H1 (cell line): ENCODE data around the gene NRK. TPM values are rescaled to one million over a fixed set of nuclear protein-coding genes. Genes with fewer than 3 reads are reported as not detected.

Experiments used
- CTCF ChIA-PET: fragments of 300-600 bp; sonication (Branson Sonifier 250); formaldehyde crosslinking; loops from one replicate; lab custom pipeline; 2021; ENCODE audit not compliant: partially characterized antibody; lab: Charles Lee
- POLR2A ChIA-PET: fragments of 300-600 bp; sonication (Branson Sonifier 250); formaldehyde crosslinking; loops from one replicate; lab custom pipeline; 2021; ENCODE audit warnings: inconsistent platforms; ENCODE audit not compliant: partially characterized antibody; lab: Charles Lee
- DNase-seq, 2 experiments: peaks; one replicate each; pipeline versions ENCODE4 v3.0.0 to v3.0.0-alpha.2; 2010 to 2022; ENCODE audit warnings: low spot score in 2 of 2, low read depth in 1 of 2, mixed read lengths in 1 of 2
- FAIRE-seq: peaks from 2 replicates; lab custom pipeline; 2011; peaks lifted over from hg19 to GRCh38; lab: Jason Lieb, UNC
- H2AFZ ChIP-seq: 2 replicates; pipeline ENCODE4 v1.8.1; 2012; ENCODE audit warnings: low read length, inconsistent platforms
- H2AK5ac ChIP-seq: 2 replicates; pipeline ENCODE4 v1.6.1; 2013; ENCODE audit warnings: low read depth, low read length
- H2BK120ac ChIP-seq: replicated peaks from 2 replicates; pipeline ENCODE3; 2013; ENCODE audit warnings: low read depth, low read length, inconsistent platforms
- H2BK12ac ChIP-seq: 2 replicates; pipeline ENCODE4 v1.6.1; 2013; ENCODE audit warnings: low read depth, low read length
- H2BK15ac ChIP-seq: 2 replicates; pipeline ENCODE4 v1.6.1; 2013; ENCODE audit warnings: low read length
- H2BK20ac ChIP-seq: 2 replicates; pipeline ENCODE4 v1.6.1; 2013; ENCODE audit warnings: low read length
- H2BK5ac ChIP-seq: 2 replicates; pipeline ENCODE4 v1.6.1; 2013; ENCODE audit warnings: low read depth, low read length
- H3K14ac ChIP-seq: 2 replicates; pipeline ENCODE4 v1.6.1; 2013; ENCODE audit warnings: inconsistent platforms; ENCODE audit not compliant: insufficient read length
- H3K18ac ChIP-seq: 2 replicates; pipeline ENCODE4 v1.6.1; 2013; ENCODE audit warnings: low read length; ENCODE audit errors: extremely low read depth
- H3K23ac ChIP-seq: 2 replicates; pipeline ENCODE4 v1.6.1; 2013; ENCODE audit warnings: inconsistent platforms; ENCODE audit not compliant: insufficient read length
- H3K23me2 ChIP-seq: 2 replicates; pipeline ENCODE4 v1.6.1; 2013; ENCODE audit warnings: low read depth, low read length
- H3K27ac ChIP-seq: 2 replicates; pipeline ENCODE4 v1.6.1; 2011; ENCODE audit warnings: low read depth, low read length, inconsistent platforms
- H3K27me3 ChIP-seq, 4 experiments: replicated peaks in 1 of 4; 1 replicate in 1 of 4; 2 replicates in 3 of 4; pipeline versions ENCODE4 v1.6.1 to v1.8.1; 2011 to 2013; ENCODE audit warnings: low read length in 3 of 4, mild to moderate bottlenecking in 3 of 4, inconsistent platforms in 2 of 4, mixed read lengths in 2 of 4, moderate library complexity in 1 of 4; ENCODE audit not compliant: control insufficient read depth in 3 of 4, insufficient read depth in 3 of 4; ENCODE audit errors: extremely low read depth in 1 of 4
- H3K36me3 ChIP-seq, 4 experiments: 2 replicates each; pipeline versions ENCODE4 v1.6.1 to v1.8.1; 2011 to 2013; ENCODE audit warnings: mild to moderate bottlenecking in 4 of 4, low read length in 3 of 4, moderate library complexity in 2 of 4, control low read depth in 1 of 4, inconsistent platforms in 1 of 4; ENCODE audit not compliant: insufficient read depth in 4 of 4, control insufficient read depth in 2 of 4
- H3K4ac ChIP-seq: replicated peaks from 2 replicates; pipeline ENCODE3; 2013; ENCODE audit warnings: low read length, low read depth, mixed read lengths, inconsistent platforms; ENCODE audit not compliant: insufficient read length
- H3K4me1 ChIP-seq, 4 experiments: replicated peaks in 1 of 4; 1 replicate in 1 of 4; 2 replicates in 3 of 4; pipeline versions ENCODE4 v1.6.1 to v1.8.1; 2011 to 2013; ENCODE audit warnings: low read length in 3 of 4, inconsistent platforms in 2 of 4, mixed read lengths in 1 of 4; ENCODE audit not compliant: insufficient read depth in 4 of 4, control insufficient read depth in 3 of 4
- H3K4me2 ChIP-seq, 2 experiments: 2 replicates each; pipeline versions ENCODE4 v1.6.1 to v1.8.1; 2011 to 2013; ENCODE audit warnings: low read depth in 2 of 2, low read length in 2 of 2, control low read depth in 1 of 2, inconsistent platforms in 1 of 2, mild to moderate bottlenecking in 1 of 2; ENCODE audit not compliant: insufficient read depth in 1 of 2
- H3K4me3 ChIP-seq, 4 experiments: fragments of 200-600, 300-600 bp in 1 of 4; sonication (generic), shearing (Covaris generic), sonication (Bioruptor Twin) in 1 of 4; 2 replicates each; pipeline versions ENCODE4 v1.5.1 to v1.8.1; 2011 to 2016; ENCODE audit warnings: low read length in 4 of 4, low read depth in 3 of 4, control low read depth in 2 of 4, inconsistent platforms in 2 of 4, mild to moderate bottlenecking in 2 of 4, mixed read lengths in 1 of 4, moderate library complexity in 1 of 4; ENCODE audit not compliant: insufficient read depth in 2 of 4; ENCODE audit errors: extremely low read depth in 1 of 4
- H3K56ac ChIP-seq: replicated peaks from 2 replicates; pipeline ENCODE3; 2013; ENCODE audit warnings: low read depth, mild to moderate bottlenecking, mixed read lengths, low read length, inconsistent platforms; ENCODE audit not compliant: insufficient read length
- H3K79me1 ChIP-seq: 2 replicates; pipeline ENCODE4 v1.6.1; 2013; ENCODE audit warnings: low read depth, low read length, control low read depth
- H3K79me2 ChIP-seq, 2 experiments: 2 replicates each; pipeline versions ENCODE4 v1.6.1 to v1.8.1; 2012 to 2013; ENCODE audit warnings: low read length in 2 of 2, mild to moderate bottlenecking in 2 of 2, inconsistent platforms in 1 of 2; ENCODE audit not compliant: insufficient read depth in 2 of 2, control insufficient read depth in 1 of 2
- H3K9ac ChIP-seq, 4 experiments: replicated peaks in 1 of 4; 1 replicate in 1 of 4; 2 replicates in 3 of 4; pipeline versions ENCODE4 v1.6.1 to v1.8.1; 2011 to 2013; ENCODE audit warnings: low read depth in 3 of 4, low read length in 3 of 4, control low read depth in 2 of 4, mild to moderate bottlenecking in 2 of 4, moderate library complexity in 2 of 4, inconsistent platforms in 1 of 4; ENCODE audit errors: extremely low read depth in 1 of 4
- H3K9me3 ChIP-seq, 2 experiments: 2 replicates each; pipeline versions ENCODE4 v1.6.1 to v1.8.1; 2012 to 2013; ENCODE audit warnings: mild to moderate bottlenecking in 2 of 2, moderate library complexity in 2 of 2, control low read depth in 1 of 2, inconsistent platforms in 1 of 2, low read depth in 1 of 2, low read length in 1 of 2, mixed read lengths in 1 of 2; ENCODE audit not compliant: insufficient read depth in 2 of 2
- H4K20me1 ChIP-seq, 2 experiments: replicated peaks in 1 of 2; 2 replicates each; pipeline versions ENCODE3 to v1.8.1; 2011 to 2013; ENCODE audit warnings: inconsistent platforms in 2 of 2, low read length in 2 of 2, mild to moderate bottlenecking in 1 of 2; ENCODE audit not compliant: insufficient read depth in 2 of 2, control insufficient read depth in 1 of 2
- H4K5ac ChIP-seq: 2 replicates; pipeline ENCODE4 v1.6.1; 2013; ENCODE audit warnings: low read length, low read depth, mixed read lengths, inconsistent platforms; ENCODE audit not compliant: insufficient read length
- H4K8ac ChIP-seq: 2 replicates; pipeline ENCODE4 v1.8.0; 2013; ENCODE audit warnings: mild to moderate bottlenecking, moderate library complexity, low read length, inconsistent platforms; ENCODE audit not compliant: insufficient read depth; ENCODE audit errors: extremely low read depth
- H4K91ac ChIP-seq: replicated peaks from 2 replicates; pipeline ENCODE3; 2013; ENCODE audit warnings: low read length, mixed read lengths, inconsistent platforms; ENCODE audit not compliant: insufficient read length
- BCL11A ChIP-seq, 2 experiments: IDR thresholded peaks; one replicate each; pipeline ENCODE4 v1.6.1; 2011; ENCODE audit warnings: low read depth in 2 of 2, low read length in 2 of 2, mild to moderate bottlenecking in 2 of 2
- CBX8 ChIP-seq: fragments of 300-800, 300-1000 bp; sonication (generic); IDR thresholded peaks from 2 replicates; pipeline ENCODE4 v1.7.1; 2016; ENCODE audit warnings: low read depth, low read length, borderline replicate concordance
- CREB1 ChIP-seq: IDR thresholded peaks from 2 replicates; pipeline ENCODE4 v1.6.1; 2012; ENCODE audit warnings: inconsistent platforms
- CTBP2 ChIP-seq: IDR thresholded peaks from 2 replicates; pipeline ENCODE4 v1.7.0; 2011; ENCODE audit warnings: borderline replicate concordance, mild to moderate bottlenecking, moderate library complexity, mixed read lengths, low read length; ENCODE audit not compliant: insufficient read depth, insufficient read length
- KDM1A ChIP-seq: fragments of 200-600, 300-600 bp; sonication (generic); IDR thresholded peaks from 2 replicates; pipeline ENCODE4 v1.7.1; 2016; ENCODE audit warnings: mild to moderate bottlenecking, low read length, borderline replicate concordance
- NANOG ChIP-seq: IDR thresholded peaks from 2 replicates; pipeline ENCODE4 v1.6.1; 2011; ENCODE audit warnings: low read length, low read depth, mild to moderate bottlenecking, inconsistent platforms; ENCODE audit not compliant: insufficient read depth, poor library complexity, severe bottlenecking
- POLR2A ChIP-seq, 2 experiments: IDR thresholded peaks; 1 replicate in 1 of 2; 2 replicates in 1 of 2; pipeline ENCODE4 v1.6.1; 2011; ENCODE audit warnings: low read depth in 2 of 2, low read length in 2 of 2, mild to moderate bottlenecking in 2 of 2; ENCODE audit errors: control extremely low read depth in 1 of 2
- POLR2AphosphoS5 ChIP-seq: IDR thresholded peaks from 2 replicates; pipeline ENCODE4 v1.6.1; 2011; ENCODE audit warnings: low read depth, low read length
- RNF2 ChIP-seq: fragments of 200-900, 300-1000 bp; sonication (generic); IDR thresholded peaks from 2 replicates; pipeline ENCODE4 v1.7.1; 2016; ENCODE audit warnings: borderline replicate concordance, low read depth, mild to moderate bottlenecking, antibody characterized with exemption, low read length; ENCODE audit not compliant: poor library complexity, severe bottlenecking; ENCODE audit errors: missing control alignments
- RXRA ChIP-seq: IDR thresholded peaks from 2 replicates; pipeline ENCODE4 v1.6.1; 2011; ENCODE audit warnings: low read depth, mild to moderate bottlenecking, low read length, moderate library complexity; ENCODE audit not compliant: insufficient read depth
- ZNF274 ChIP-seq: IDR thresholded peaks from 2 replicates; pipeline ENCODE4 v1.7.0; 2012; ENCODE audit warnings: low read length, borderline replicate concordance; ENCODE audit errors: extremely low read depth
- polyA plus RNA-seq, 7 experiments: library from polyadenylated mRNA; depleted of rRNA in 3 of 7; stranded (reverse) in 5 of 7; unstranded in 2 of 7; fragments of >200 nt in 5 of 7; fragments of 200-250 nt in 2 of 7; gene quantifications; 1 replicate in 5 of 7; 2 replicates in 1 of 7; 4 replicates in 1 of 7; pipeline versions ENCODE4 v1.2.1 to v1.2.3, GENCODE V29; 2011 to 2013; ENCODE audit warnings: missing spikeins in 2 of 7, mixed read lengths in 2 of 7
- total RNA-seq: library from RNA; stranded (reverse); fragmentation: NEBNext Ultra II Directional; extraction: Animal tissue kit (Norgen Biotek cat#: 25700); gene quantifications from 2 replicates; pipeline ENCODE4 v1.2.1, GENCODE V29; 2021
- TF ChIP-seq, protein P1 (sequence below), 3 experiments: IDR thresholded peaks; 1 replicate in 2 of 3; 2 replicates in 1 of 3; pipeline versions ENCODE4 v1.5.1 to v1.6.1; 2011; ENCODE audit warnings: low read length in 3 of 3, mild to moderate bottlenecking in 3 of 3, inconsistent platforms in 2 of 3, low read depth in 1 of 3, moderate library complexity in 1 of 3; ENCODE audit not compliant: insufficient read depth in 1 of 3; ENCODE audit errors: control extremely low read depth in 1 of 3

The NRK gene
- total and polyA plus RNA-seq, 2 of the 8 experiments (the other 6 are each of a cell fraction or from before 2014, with no cell fraction given): 0.86 to 8.3 TPM

DNA sequence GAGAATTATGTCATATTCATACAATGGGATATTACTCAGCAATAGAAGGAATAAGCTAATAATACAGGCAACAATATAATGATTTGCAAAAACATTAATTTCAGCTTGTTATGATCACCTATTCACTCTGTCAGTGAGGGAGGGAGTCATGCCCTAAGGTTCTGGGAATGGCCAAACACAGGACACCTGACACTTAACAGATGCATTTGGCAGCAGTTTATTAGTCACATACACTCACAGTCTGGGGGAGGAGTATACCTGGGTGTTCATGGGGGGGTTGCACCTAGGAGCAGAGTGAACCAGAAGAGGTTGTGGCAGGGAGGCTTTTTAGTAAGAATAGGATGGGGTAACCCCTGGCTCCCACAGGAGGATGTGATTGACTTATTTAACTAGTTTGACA, 177.9 kb downstream of the NRK start:
- H2AK5ac ChIP-seq: no peak overlapping the region
- H2BK15ac ChIP-seq: no peak overlapping the region
- no peak overlapping the region for H2BK5ac ChIP-seq
- H3K4me1 ChIP-seq: no peaks in the 10 kb centered on the region
- no peaks in the 10 kb centered on the region for H4K20me1 ChIP-seq
- no peak overlapping the region for H3K27ac ChIP-seq
- H3K9ac ChIP-seq: no peak overlapping the region
- H4K8ac ChIP-seq: no peak overlapping the region
- no peak overlapping the region for H4K91ac ChIP-seq
- H3K23ac ChIP-seq: no peak overlapping the region
- H3K4me2 ChIP-seq: no peak overlapping the region
- no peaks in the 10 kb centered on the region for H3K9me3 ChIP-seq
- H3K79me1 ChIP-seq: no peaks in the 10 kb centered on the region
- H3K23me2 ChIP-seq: no peaks in the 10 kb centered on the region
- H3K4me3 ChIP-seq: no peak overlapping the region
- no peaks in the 10 kb centered on the region for H3K27me3 ChIP-seq
- CTCF ChIA-PET: no interaction called here
- no peak overlapping the region for H3K14ac ChIP-seq
- H3K4ac ChIP-seq: no peak overlapping the region
- no peaks in the 10 kb centered on the region for H3K79me2 ChIP-seq
- no peaks in the 10 kb centered on the region for H3K36me3 ChIP-seq
- H3K18ac ChIP-seq: no peak overlapping the region
- H2AFZ ChIP-seq: no peak overlapping the region
- POLR2A ChIA-PET: no interaction called here
- H2BK120ac ChIP-seq: no peak overlapping the region
- no peak overlapping the region for H4K5ac ChIP-seq
- no peak overlapping the region for H2BK12ac ChIP-seq
- DNase-seq: no peak
- FAIRE-seq: no peak
- H3K56ac ChIP-seq: no peak overlapping the region
- H2BK20ac ChIP-seq: no peak overlapping the region
- TF ChIP-seq CREB1 (no peak), POLR2AphosphoS5 (no peak), RNF2 (no peak), RXRA (no peak), CBX8 (no peak), BCL11A (IDR thresholded peaks at IDR 0.05; ENCODE audit: low read depth in 2 of 2, low read length in 2 of 2) (no peak), KDM1A (no peak), ZNF274 (no peak), POLR2A (IDR thresholded peaks at IDR 0.05; ENCODE audit: control extremely low read depth in 1 of 2, low read depth in 2 of 2, low read length in 2 of 2) (no peak), CTBP2 (no peak), NANOG (no peak)
- TF ChIP-seq, protein P1, sequence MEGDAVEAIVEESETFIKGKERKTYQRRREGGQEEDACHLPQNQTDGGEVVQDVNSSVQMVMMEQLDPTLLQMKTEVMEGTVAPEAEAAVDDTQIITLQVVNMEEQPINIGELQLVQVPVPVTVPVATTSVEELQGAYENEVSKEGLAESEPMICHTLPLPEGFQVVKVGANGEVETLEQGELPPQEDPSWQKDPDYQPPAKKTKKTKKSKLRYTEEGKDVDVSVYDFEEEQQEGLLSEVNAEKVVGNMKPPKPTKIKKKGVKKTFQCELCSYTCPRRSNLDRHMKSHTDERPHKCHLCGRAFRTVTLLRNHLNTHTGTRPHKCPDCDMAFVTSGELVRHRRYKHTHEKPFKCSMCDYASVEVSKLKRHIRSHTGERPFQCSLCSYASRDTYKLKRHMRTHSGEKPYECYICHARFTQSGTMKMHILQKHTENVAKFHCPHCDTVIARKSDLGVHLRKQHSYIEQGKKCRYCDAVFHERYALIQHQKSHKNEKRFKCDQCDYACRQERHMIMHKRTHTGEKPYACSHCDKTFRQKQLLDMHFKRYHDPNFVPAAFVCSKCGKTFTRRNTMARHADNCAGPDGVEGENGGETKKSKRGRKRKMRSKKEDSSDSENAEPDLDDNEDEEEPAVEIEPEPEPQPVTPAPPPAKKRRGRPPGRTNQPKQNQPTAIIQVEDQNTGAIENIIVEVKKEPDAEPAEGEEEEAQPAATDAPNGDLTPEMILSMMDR (IDR thresholded peaks at IDR 0.05; ENCODE audit: control extremely low read depth in 1 of 3, insufficient read depth in 1 of 3, low read depth in 1 of 3, low read length in 3 of 3): no peak
